NCI-H1436 (cell line): Measurements from ENCODE around the gene ANKRD11.
"Not testable (repeated sequence)": the region's sequence is repeated elsewhere in the genome, so short reads cannot be mapped to it uniquely, and the experiment has no call there.

Experiments used
- DNase-seq: peaks from one replicate; lab custom pipeline; 2025; lab: John Stamatoyannopoulos, UW

ANKRD11 gene

GRCh38 chr16:89344846-89345611 lies 145.3 kb downstream of the ANKRD11 start:
- no peak for DNase-seq

GRCh38 chr16:89344458-89344834 lies 145.9 kb downstream of the ANKRD11 start:
- no peak for DNase-seq

DNA sequence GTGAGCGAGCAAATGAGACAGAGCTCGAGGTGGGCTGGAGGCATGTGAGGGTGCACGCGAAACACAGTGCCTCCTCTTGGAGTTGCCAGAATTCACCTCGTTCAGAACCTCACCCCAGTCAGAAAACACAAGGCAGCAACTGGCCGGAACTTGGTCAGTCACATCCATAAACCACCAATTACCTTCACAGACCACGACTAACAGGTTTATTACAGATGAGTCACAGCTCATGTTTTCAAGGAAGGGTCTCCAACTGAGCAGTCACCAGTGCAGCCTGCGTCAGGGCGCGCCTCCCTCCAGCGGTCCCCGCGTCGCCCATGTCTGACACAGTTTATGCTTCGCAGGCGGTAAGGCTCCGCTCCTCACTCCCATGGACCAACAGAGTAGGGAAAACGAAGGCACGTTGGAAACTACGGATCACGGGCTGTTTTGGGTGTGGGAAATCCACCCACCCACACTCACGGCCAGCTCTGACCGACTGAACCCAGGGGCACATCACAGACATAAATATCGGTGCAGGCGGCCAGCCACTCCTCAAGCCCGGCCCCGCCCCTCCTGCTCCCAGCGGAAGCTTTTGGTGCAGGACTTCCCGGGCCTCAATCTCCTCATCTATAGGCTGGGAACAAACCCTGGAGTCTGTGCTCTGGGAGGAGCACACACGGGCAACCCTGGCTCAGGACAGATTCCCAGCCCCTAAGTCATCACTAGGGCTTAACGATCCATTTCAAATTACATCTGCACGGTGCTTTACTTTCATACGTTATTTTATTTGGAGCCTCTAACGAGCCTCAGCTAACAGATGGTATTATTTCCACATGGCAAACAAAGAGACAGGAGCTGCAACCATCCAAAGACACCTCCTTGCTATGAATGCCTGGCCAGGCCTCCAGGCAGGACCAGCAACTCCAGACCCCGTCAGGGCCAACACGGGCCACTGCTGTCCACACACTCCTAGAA lies 146.6 kb downstream of the ANKRD11 start:
- no peak for DNase-seq

- DNase-seq: no peak
Measured at GRCh38 chr16:89341697-89342694, 148.4 kb downstream of the ANKRD11 start.

- no peak for DNase-seq
Measured at GRCh38 chr16:89341279-89341678, 149.1 kb downstream of the ANKRD11 start.

- no peak for DNase-seq
Measured at GRCh38 chr16:89338863-89339262, 151.5 kb downstream of the ANKRD11 start.

DNA sequence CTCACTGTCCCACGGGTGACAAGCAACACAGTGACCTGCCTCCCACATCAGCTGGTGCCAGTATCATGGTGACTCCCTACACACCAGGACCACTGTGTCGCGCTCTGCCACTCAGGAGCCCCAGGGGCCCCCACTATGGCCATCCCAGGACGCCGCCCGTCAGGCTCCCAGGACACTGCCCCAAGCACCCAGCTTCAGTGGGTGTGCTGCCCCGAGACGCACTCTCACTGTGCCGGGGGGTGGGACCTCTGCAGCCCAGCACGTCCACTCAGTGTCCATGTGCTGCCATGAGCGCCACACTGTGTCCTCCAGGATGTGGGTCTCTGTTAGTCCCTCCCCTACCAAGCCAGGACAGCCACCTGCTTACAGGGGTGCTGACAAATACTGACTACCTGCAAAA lies 152.4 kb downstream of the ANKRD11 start:
- DNase-seq: no peak

GRCh38 chr16:89335803-89336485 lies 154.4 kb downstream of the ANKRD11 start:
- no peak for DNase-seq

- DNase-seq: no peak
Measured at GRCh38 chr16:89334988-89335802, 155.2 kb downstream of the ANKRD11 start.

DNA sequence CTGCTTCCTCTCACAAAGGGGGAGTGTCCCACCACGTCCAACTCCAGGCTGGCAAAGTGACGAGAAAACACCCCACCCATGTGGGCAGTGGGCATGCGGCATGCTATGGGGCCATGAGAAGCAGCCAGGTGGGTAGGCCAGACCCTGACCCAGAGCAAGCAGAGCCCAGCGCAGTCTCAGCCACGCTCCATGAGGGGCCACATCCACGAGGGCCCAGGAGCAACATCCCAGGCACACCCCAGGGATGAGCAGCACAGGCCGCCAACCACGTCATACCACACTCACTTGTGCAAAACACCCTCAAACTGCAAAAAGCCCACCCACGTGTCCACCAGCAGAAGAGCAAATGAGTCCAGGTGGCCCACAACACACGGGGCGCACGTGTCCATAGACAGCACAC lies 155.9 kb downstream of the ANKRD11 start:
- DNase-seq: no peak

GRCh38 chr16:89334050-89334449 lies 156.3 kb downstream of the ANKRD11 start:
- DNase-seq: no peak

DNA sequence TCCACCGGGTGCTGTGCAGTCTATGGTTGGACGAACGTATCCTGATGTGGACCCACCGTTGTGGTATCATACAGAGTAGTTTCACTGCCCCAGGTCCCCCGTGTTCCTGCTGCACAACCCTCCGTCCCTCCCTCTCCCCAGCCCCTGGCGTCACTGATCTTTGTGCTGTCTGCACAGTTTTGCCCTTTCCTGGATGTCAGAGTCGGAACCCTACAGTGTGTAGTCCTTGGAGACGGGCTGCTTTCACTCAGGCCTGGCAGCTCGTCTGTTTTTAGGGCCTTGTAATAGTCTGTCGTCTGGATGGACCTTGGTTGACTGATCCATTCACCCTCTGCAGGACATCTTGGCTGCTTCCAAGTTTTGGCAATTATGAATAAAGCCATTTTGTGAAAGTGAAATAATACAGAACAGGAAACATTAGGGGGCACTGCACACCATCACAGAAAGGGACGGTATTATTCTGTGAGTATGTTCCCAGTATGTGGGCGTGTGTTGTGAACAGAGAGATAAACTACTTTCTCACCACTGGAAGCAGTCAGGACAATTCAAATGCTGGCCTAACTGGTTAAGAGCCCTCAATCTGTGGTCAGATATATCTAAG lies 156.9 kb downstream of the ANKRD11 start:
- not testable (repeated sequence) for DNase-seq

GRCh38 chr16:89332902-89333245 lies 157.5 kb downstream of the ANKRD11 start:
- no peak for DNase-seq

DNA sequence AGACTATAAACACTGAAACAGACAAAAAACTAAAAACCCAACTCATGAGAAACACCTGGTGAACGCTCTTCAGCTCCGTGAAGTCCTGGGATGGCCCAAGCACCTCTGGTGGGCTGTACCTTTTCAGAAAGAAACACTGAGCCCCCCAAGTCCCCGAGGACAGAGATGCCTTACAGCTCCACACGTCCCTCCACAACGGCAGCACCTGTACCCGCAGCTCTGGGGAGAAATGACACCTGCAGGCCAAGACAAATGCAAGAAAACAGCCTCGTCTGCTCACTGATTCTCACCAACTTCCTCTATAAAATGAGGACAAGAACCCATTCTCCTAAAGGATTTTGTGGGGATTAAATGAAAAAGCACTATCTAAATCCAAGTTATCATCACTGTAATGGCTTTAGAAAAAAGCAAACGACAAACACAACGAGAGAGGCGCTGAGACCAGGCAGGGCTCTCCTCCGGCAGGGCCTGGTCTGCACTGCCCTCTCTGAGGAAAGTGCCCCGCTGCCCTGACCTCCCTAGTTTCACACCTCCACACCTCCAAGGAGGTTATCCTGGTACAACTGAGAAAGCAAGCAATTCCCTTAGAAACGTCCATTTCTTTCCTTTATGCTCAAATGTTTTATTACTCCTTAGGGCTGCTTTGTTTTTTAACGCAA lies 158.0 kb downstream of the ANKRD11 start:
- DNase-seq: no peak

DNA sequence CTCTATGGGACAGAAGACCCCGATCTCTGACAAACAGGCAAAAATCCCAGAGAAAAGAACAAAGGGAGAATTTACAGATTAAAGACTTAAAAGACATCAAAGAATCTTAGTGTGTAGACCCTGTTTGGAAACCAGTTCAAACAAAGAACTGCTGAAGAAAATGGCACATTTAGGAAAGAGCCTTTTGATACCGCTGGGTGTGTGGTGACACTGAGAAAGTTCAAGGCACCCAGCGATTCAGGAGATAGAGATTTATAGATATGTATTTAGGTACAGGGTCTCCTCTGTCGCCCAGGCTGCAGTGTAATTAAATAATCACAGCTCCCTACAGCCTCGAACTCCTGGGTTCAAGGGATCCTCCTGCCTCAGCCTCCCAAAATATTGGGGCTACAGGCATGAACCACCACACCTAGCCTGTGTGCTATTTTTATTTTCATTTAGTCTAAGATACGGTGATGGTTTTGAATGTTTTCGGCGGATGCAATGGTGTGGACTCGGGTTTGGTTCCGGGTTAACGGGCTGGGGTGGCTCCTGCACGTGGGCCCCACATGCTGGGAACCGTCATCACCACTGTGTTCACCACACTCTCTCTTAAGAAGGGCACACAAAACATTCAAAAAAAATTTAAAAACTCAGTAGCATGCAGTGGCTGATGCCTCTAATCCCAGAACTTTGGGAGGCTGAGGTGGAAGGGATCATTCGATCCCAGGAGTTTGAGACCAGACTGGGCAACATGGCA lies 158.8 kb downstream of the ANKRD11 start:
- no peak for DNase-seq

- no peak for DNase-seq
Measured at GRCh38 chr16:89330177-89330856, 160.0 kb downstream of the ANKRD11 start.

- not testable (repeated sequence) for DNase-seq
Measured at GRCh38 chr16:89329830-89330176, 160.6 kb downstream of the ANKRD11 start.
